Loucy (cell line): ENCODE measurements around the gene PRKCE.

Experiments used
- H2AFZ ChIP-seq: fragments of 200-600 bp; sonication (generic); 2 replicates; pipeline ENCODE4 v1.6.0; 2016; ENCODE audit warnings: antibody characterized with exemption, mild to moderate bottlenecking, low read length, moderate library complexity
- H3F3A ChIP-seq: fragments of 200-600 bp; 2 replicates; pipeline ENCODE4 v1.6.0; 2016; ENCODE audit warnings: antibody characterized with exemption, low read depth, mild to moderate bottlenecking
- H3K27me3 ChIP-seq: fragments of 200-600 bp; sonication (generic); 2 replicates; pipeline ENCODE4 v1.6.1; 2014; ENCODE audit warnings: low read length, mild to moderate bottlenecking; ENCODE audit not compliant: insufficient read depth, poor library complexity, severe bottlenecking
- H3K36me3 ChIP-seq: fragments of 200-600 bp; sonication (generic); 2 replicates; pipeline ENCODE4 v1.6.1; 2016; ENCODE audit warnings: low read length; ENCODE audit not compliant: insufficient read depth
- H3K4me1 ChIP-seq: fragments of 200-600 bp; sonication (generic); 2 replicates; pipeline ENCODE4 v1.5.1; 2014; ENCODE audit warnings: low read length, mild to moderate bottlenecking; ENCODE audit not compliant: insufficient read depth, poor library complexity, severe bottlenecking
- H3K4me2 ChIP-seq: fragments of 200-600 bp; sonication (generic); 2 replicates; pipeline ENCODE4 v1.6.0; 2014; ENCODE audit warnings: antibody characterized with exemption, low read length, low read depth, mild to moderate bottlenecking; ENCODE audit not compliant: poor library complexity, severe bottlenecking
- H3K4me3 ChIP-seq: fragments of 200-600 bp; sonication (generic); 2 replicates; pipeline ENCODE4 v1.5.1; 2014; ENCODE audit warnings: low read length, mild to moderate bottlenecking, mixed read lengths; ENCODE audit not compliant: poor library complexity, severe bottlenecking
- H3K79me2 ChIP-seq: fragments of 200-600 bp; sonication (generic); 2 replicates; pipeline ENCODE4 v1.6.1; 2014; ENCODE audit warnings: low read length; ENCODE audit not compliant: insufficient read depth
- H3K9ac ChIP-seq: fragments of 200-600 bp; sonication (generic); 2 replicates; pipeline ENCODE4 v1.6.0; 2014; ENCODE audit warnings: mild to moderate bottlenecking, low read depth, low read length, moderate library complexity; ENCODE audit not compliant: poor library complexity, severe bottlenecking
- H3K9me2 ChIP-seq: fragments of 200-600 bp; sonication (generic); replicated peaks from 2 replicates; pipeline ENCODE4 v1.6.1; 2016; ENCODE audit warnings: low read depth, low read length, mixed read lengths
- H3K9me3 ChIP-seq: fragments of 200-600 bp; sonication (generic); 2 replicates; pipeline ENCODE4 v1.6.1; 2014; ENCODE audit warnings: mild to moderate bottlenecking, antibody characterized with exemption, low read length, low read depth; ENCODE audit not compliant: insufficient read depth
- H4K20me1 ChIP-seq: fragments of 200-600 bp; sonication (generic); 2 replicates; pipeline ENCODE4 v1.6.0; 2014; ENCODE audit warnings: antibody characterized with exemption, low read length, mild to moderate bottlenecking; ENCODE audit not compliant: insufficient read depth, poor library complexity, severe bottlenecking
- EZH2phosphoT487 ChIP-seq: fragments of 200-600 bp; IDR thresholded peaks from 2 replicates; pipeline ENCODE4 v1.6.1; 2018; ENCODE audit warnings: antibody characterized with exemption, mild to moderate bottlenecking, moderate library complexity, borderline replicate concordance
- TF ChIP-seq, protein P1 (sequence below): fragments of 200-600 bp; sonication (generic); conservative IDR thresholded peaks from 2 replicates; pipeline ENCODE4 v1.5.1; 2014; ENCODE audit warnings: mild to moderate bottlenecking, antibody characterized with exemption, low read length

PRKCE gene

DNA sequence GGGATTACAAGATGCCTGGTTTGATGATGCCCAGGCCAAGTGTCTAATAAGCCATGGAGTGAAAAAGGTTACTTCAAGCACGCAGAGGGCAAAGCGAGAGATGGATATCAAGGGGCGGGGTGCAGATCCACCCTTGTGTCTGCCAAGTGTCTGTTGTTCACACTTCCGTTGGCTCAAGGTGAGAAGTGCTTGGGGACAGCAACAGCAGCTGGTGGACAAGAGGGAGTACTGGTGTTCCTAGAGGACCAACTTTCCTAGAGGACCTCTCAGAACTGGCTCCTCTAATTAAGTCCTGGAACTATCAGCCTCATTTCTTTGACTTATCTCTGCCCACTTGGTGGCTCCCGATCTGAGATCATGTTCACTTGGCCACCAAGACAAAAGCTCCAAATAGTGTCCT is 299.1 kb downstream of the PRKCE start:
- Histone ChIP-seq H3K4me2 (peak overlapping the region; percentile 60), H3K9ac (no peak overlapping the region)
- TF ChIP-seq, protein P1, sequence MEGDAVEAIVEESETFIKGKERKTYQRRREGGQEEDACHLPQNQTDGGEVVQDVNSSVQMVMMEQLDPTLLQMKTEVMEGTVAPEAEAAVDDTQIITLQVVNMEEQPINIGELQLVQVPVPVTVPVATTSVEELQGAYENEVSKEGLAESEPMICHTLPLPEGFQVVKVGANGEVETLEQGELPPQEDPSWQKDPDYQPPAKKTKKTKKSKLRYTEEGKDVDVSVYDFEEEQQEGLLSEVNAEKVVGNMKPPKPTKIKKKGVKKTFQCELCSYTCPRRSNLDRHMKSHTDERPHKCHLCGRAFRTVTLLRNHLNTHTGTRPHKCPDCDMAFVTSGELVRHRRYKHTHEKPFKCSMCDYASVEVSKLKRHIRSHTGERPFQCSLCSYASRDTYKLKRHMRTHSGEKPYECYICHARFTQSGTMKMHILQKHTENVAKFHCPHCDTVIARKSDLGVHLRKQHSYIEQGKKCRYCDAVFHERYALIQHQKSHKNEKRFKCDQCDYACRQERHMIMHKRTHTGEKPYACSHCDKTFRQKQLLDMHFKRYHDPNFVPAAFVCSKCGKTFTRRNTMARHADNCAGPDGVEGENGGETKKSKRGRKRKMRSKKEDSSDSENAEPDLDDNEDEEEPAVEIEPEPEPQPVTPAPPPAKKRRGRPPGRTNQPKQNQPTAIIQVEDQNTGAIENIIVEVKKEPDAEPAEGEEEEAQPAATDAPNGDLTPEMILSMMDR, result no peak
- TF ChIP-seq EZH2phosphoT487, result no peak

DNA sequence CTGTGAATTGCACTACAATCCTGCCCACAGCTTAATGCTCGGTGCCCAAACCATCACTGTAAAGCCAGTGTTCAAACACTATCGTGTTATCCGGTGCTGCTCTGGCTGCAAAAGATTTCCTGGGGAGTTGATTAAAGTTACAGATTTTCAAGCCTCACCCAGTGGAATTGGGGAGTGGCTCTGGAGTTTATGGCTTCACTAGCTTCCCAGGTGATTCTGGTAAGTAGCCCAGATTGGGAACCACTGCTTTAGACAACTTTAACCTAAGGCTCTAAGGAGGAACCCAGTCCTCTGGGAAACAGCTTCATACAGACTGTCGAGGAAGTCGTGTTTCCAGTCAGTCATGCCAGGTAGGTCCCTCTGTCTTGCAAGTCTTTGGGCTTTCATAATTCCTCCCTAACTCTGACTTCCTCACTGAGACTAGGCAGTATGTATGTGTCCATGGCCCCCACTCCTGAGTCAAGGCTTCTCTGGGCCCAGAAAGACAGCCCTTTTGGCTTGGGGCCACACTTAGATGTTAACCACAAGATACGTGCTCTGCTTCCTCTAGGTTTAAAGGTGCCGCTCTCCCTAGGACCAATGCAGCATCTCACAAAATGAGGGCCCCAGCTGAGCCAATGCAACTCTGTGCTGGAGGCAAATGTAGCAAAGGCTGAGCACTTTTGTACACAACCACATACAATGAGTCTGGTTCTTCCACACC is 299.7 kb downstream of the PRKCE start:
- H3K27me3 ChIP-seq, result no peaks in the 10 kb centered on the region
- no peak overlapping the region for H3K9ac ChIP-seq
- no peaks in the 10 kb centered on the region for H3F3A ChIP-seq
- H3K36me3 ChIP-seq, result no peaks in the 10 kb centered on the region
- H2AFZ ChIP-seq, result no peak overlapping the region
- peak overlapping the region; percentile 60 for H3K4me2 ChIP-seq
- no peaks in the 10 kb centered on the region; the same call in 1 of the 2 replicates for H3K79me2 ChIP-seq
- H4K20me1 ChIP-seq, result no peaks in the 10 kb centered on the region
- peaks cover 23% of the 10 kb centered on the region for H3K4me1 ChIP-seq
- no peaks in the 10 kb centered on the region for H3K9me3 ChIP-seq
- TF ChIP-seq, protein P1, result no peak
- TF ChIP-seq EZH2phosphoT487, result no peak
- peak overlapping the region; percentile 23 for H3K4me3 ChIP-seq
- H3K9me2 ChIP-seq, result no peaks in the 10 kb centered on the region

More for the DNA sequence above, 299.1 kb downstream of the PRKCE start:
- no peaks in the 10 kb centered on the region for H4K20me1 ChIP-seq
- no peak overlapping the region for H2AFZ ChIP-seq
- H3K9me2 ChIP-seq, result no peaks in the 10 kb centered on the region
- no peak overlapping the region for H3K4me3 ChIP-seq
- H3F3A ChIP-seq, result no peaks in the 10 kb centered on the region
- H3K4me1 ChIP-seq, result peaks cover 23% of the 10 kb centered on the region
- H3K27me3 ChIP-seq, result no peaks in the 10 kb centered on the region
- peaks cover 2% of the 10 kb centered on the region; the same call in 1 of the 2 replicates for H3K36me3 ChIP-seq
- no peaks in the 10 kb centered on the region for H3K9me3 ChIP-seq
- no peaks in the 10 kb centered on the region; the same call in 1 of the 2 replicates for H3K79me2 ChIP-seq

DNA sequence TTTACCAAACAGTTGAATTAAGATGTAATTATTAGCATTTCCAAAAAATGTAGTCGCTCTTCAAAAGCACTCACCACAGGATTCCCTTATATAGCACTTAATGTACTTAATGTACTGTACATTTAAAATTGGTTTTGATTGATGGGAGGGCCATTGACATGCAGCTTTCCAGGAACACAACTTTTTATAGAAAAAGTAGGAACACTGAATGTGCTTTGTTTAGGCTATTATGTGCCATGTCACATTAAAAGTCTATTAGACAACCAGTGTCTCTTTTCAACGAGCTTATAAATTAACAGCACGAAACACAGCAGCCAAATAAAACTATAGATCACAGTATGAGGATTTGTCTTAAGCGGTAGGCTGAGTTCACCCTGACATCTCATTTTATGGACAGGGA is 301.1 kb downstream of the PRKCE start:
- H3K27me3 ChIP-seq, result no peaks in the 10 kb centered on the region
- no peaks in the 10 kb centered on the region; the same call in 1 of the 2 replicates for H3K79me2 ChIP-seq
- H3K9me2 ChIP-seq, result no peaks in the 10 kb centered on the region
- H3K4me3 ChIP-seq, result no peak overlapping the region
- H2AFZ ChIP-seq, result no peak overlapping the region
- H3K4me2 ChIP-seq, result no peak overlapping the region
- no peak overlapping the region for H3K9ac ChIP-seq
- no peaks in the 10 kb centered on the region for H3K36me3 ChIP-seq
- peaks cover 23% of the 10 kb centered on the region for H3K4me1 ChIP-seq
- H4K20me1 ChIP-seq, result no peaks in the 10 kb centered on the region
- no peaks in the 10 kb centered on the region for H3K9me3 ChIP-seq
- H3F3A ChIP-seq, result no peaks in the 10 kb centered on the region
- TF ChIP-seq, protein P1, result no peak
- TF ChIP-seq EZH2phosphoT487, result no peak
